Calu3 (cell line): ENCODE results near the gene SLC27A6. TPM values are rescaled to one million over a fixed set of nuclear protein-coding genes. Genes with fewer than 3 reads are reported as not detected.

ENCODE experiments used
- BruUV-seq: library from RNA; stranded (reverse); fragments of 400-500 nt; replicated peaks from 2 replicates; lab custom pipeline; 2021; lab: Mats Ljungman, UMichigan
- CTCF ChIA-PET: fragments of 300-600 bp; sonication (Branson Sonifier 250); formaldehyde crosslinking; loops from one replicate; lab custom pipeline; 2022; ENCODE audit warnings: antibody characterized with exemption; lab: Charles Lee
- DNase-seq: peaks from one replicate; pipeline ENCODE4 v3.0.0; 2022
- H3K27ac Mint-ChIP-seq: one replicate; pipeline ENCODE4 v1.8.0; 2022; ENCODE audit warnings: mixed read lengths; ENCODE audit not compliant: unreplicated experiment
- H3K27me3 Mint-ChIP-seq: one replicate; pipeline ENCODE4 v1.8.0; 2022; ENCODE audit warnings: mixed read lengths; ENCODE audit not compliant: unreplicated experiment
- H3K36me3 Mint-ChIP-seq: one replicate; pipeline ENCODE4 v1.8.0; 2022; ENCODE audit warnings: mild to moderate bottlenecking, moderate library complexity, mixed read lengths; ENCODE audit not compliant: insufficient read depth, unreplicated experiment
- H3K4me1 Mint-ChIP-seq: one replicate; pipeline ENCODE4 v1.8.0; 2022; ENCODE audit warnings: mild to moderate bottlenecking, low read depth, mixed read lengths; ENCODE audit not compliant: unreplicated experiment
- H3K4me3 Mint-ChIP-seq: one replicate; pipeline ENCODE4 v1.8.0; 2022; ENCODE audit warnings: mild to moderate bottlenecking, low read depth, moderate library complexity, mixed read lengths; ENCODE audit not compliant: unreplicated experiment
- H3K9me3 Mint-ChIP-seq: one replicate; pipeline ENCODE4 v1.8.0; 2022; ENCODE audit warnings: low read depth, mixed read lengths; ENCODE audit not compliant: unreplicated experiment
- CTCF ChIP-seq: fragments of 200-600 bp; IDR thresholded peaks from one replicate; pipeline ENCODE4 v1.8.0; 2022; ENCODE audit warnings: antibody characterized with exemption; ENCODE audit not compliant: unreplicated experiment
- intact Hi-C: fragments of 100-400 bp; cut with micrococcal nuclease; formaldehyde crosslinking; loops from one replicate; pipeline ENCODE4 v1.10.0; 2022; ENCODE audit not compliant: unreplicated experiment
- total RNA-seq: library from RNA; stranded (reverse); gene quantifications from 2 replicates; pipeline ENCODE4 v1.2.3, GENCODE V29; 2022

SLC27A6 gene
- total RNA-seq, 1 experiment from 2014 or later, result not detected

GRCh38 chr5:129043894-129044293, 78.6 kb downstream of the SLC27A6 start:
- no peaks in the 10 kb centered on the region for H3K36me3 Mint-ChIP-seq
- H3K4me1 Mint-ChIP-seq, result no peaks in the 10 kb centered on the region
- no TSS peak for BruUV-seq
- no peak overlapping the region for H3K27ac Mint-ChIP-seq
- no peaks in the 10 kb centered on the region for H3K27me3 Mint-ChIP-seq
- no peak overlapping the region for H3K4me3 Mint-ChIP-seq
- H3K9me3 Mint-ChIP-seq, result peaks cover 11% of the 10 kb centered on the region
- CTCF ChIA-PET, result no interaction called here
- DNase-seq, result no peak
- TF ChIP-seq CTCF, result no peak
- intact Hi-C loops, result no loop called here

- no peaks in the 10 kb centered on the region for H3K36me3 Mint-ChIP-seq
- DNase-seq, result no peak
- no peak overlapping the region for H3K27ac Mint-ChIP-seq
- no peaks in the 10 kb centered on the region for H3K4me1 Mint-ChIP-seq
- no peak overlapping the region for H3K4me3 Mint-ChIP-seq
- no peak for TF ChIP-seq CTCF
- no TSS peak for BruUV-seq
- intact Hi-C loops, result no loop called here
- H3K9me3 Mint-ChIP-seq, result peaks cover 11% of the 10 kb centered on the region
- CTCF ChIA-PET, result no interaction called here
- H3K27me3 Mint-ChIP-seq, result no peaks in the 10 kb centered on the region
These were observed 80.9 kb downstream of the SLC27A6 start for GRCh38 chr5:129046151-129046550.

- TF ChIP-seq CTCF, result no peak
- intact Hi-C loops, result no loop called here
- DNase-seq, result no peak
- Mint-ChIP-seq H3K27me3 (no peaks in the 10 kb centered on the region), H3K36me3 (no peaks in the 10 kb centered on the region), H3K4me1 (no peaks in the 10 kb centered on the region), H3K9me3 (peaks cover 7% of the 10 kb centered on the region), H3K4me3 (no peak overlapping the region), H3K27ac (no peak overlapping the region)
- CTCF ChIA-PET, result no interaction called here
- no TSS peak for BruUV-seq
These were observed 83.2 kb downstream of the SLC27A6 start for GRCh38 chr5:129048509-129048908.

- no TSS peak for BruUV-seq
- no peak for TF ChIP-seq CTCF
- no peaks in the 10 kb centered on the region for H3K4me1 Mint-ChIP-seq
- H3K27ac Mint-ChIP-seq, result no peak overlapping the region
- CTCF ChIA-PET, result no interaction called here
- DNase-seq, result no peak
- no peak overlapping the region for H3K4me3 Mint-ChIP-seq
- intact Hi-C loops, result no loop called here
- no peaks in the 10 kb centered on the region for H3K36me3 Mint-ChIP-seq
- peaks cover 6% of the 10 kb centered on the region for H3K9me3 Mint-ChIP-seq
- H3K27me3 Mint-ChIP-seq, result no peaks in the 10 kb centered on the region
These were observed 84.0 kb downstream of the SLC27A6 start for GRCh38 chr5:129049126-129049799.
